ENCODE data around the gene PSD4.

DNA sequence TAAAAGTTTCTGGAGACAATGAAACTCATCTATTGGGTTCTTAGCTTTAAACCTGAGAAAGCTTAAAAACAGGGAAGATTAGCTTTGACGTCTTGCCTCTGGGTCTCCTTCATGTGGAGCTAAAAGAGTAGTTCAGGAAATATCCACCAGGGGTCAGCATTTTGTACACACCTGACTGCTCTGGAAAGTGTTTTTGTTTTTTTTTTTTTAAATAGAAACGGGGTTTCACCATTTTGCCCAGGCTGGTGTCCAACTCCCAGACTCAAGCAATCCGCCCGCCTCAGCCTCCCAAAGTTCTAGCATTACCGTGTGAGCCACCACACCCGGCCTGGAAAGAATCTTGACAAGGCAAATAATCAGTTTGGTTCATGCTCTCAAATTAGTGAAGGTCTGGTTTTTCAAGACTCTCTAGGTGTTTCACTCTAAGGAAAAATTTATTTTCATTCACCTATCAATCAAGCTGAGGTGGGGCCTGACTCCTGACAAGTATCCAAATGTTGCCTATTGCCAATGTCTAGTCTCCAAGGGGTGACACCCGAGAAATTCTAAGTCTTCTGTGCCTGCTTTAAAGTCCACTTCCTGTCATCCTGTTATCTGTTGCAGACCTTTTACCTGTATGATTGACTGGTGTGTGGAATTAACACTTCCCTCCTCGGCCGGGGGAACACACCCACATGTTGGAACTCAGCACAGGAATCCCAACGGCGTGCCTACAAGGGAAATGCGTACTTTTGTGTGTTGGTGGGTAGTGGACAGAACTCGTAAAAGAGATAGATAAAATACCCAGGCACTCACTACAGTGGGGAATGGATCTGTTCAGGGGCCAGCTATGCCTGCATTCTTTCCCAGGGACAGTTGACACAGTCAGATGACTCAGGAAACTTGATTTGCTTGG lies 35.1 kb upstream of the PSD4 start:
- no peak for TF ChIP-seq POLR2A (IDR thresholded peaks at IDR 0.05)
- TF ChIP-seq EP300 (IDR thresholded peaks at IDR 0.05; ENCODE audit: low read depth): no peak
